B cell (primary cell): ENCODE data around the gene NHEJ1. TPM values are rescaled to one million over a fixed set of nuclear protein-coding genes. Genes with fewer than 3 reads are reported as not detected.

Experiments
- ATAC-seq: fragments of 200-7000 bp; cut with Tn5 transposase; one replicate; pipeline ENCODE4 v1.10.0; 2021; ENCODE audit warnings: low read depth, mild to moderate bottlenecking, moderate number of reproducible peaks, moderate library complexity
- CTCF ChIA-PET: fragments of 350-600 bp; sonication (Branson Sonifier 250); formaldehyde crosslinking; loops from one replicate; lab custom pipeline; 2021; ENCODE audit warnings: antibody characterized with exemption, inconsistent platforms; lab: Charles Lee
- POLR2A ChIA-PET: fragments of 350-600 bp; sonication (Branson Sonifier 250); formaldehyde crosslinking; loops from one replicate; lab custom pipeline; 2021; ENCODE audit warnings: antibody characterized with exemption; lab: Charles Lee
- DNase-seq: peaks from one replicate; pipeline ENCODE4 v3.0.0; 2013
- H2AFZ ChIP-seq: 2 replicates; pipeline ENCODE4 v1.6.1; 2012; ENCODE audit warnings: mild to moderate bottlenecking, low read depth, low read length; ENCODE audit not compliant: insufficient read depth, poor library complexity, severe bottlenecking
- H3K27ac ChIP-seq, 2 donors: 1 replicate in 1 of 2; 2 replicates in 1 of 2; pipeline ENCODE4 v1.5.1; 2012 to 2013; ENCODE audit warnings: low read length in 2 of 2, mild to moderate bottlenecking in 2 of 2, moderate library complexity in 1 of 2
- H3K27me3 ChIP-seq, 4 experiments: fragments of 200-600 bp in 1 of 4; sonication (generic) in 1 of 4; replicated peaks in 1 of 4; 1 replicate in 2 of 4; 2 replicates in 2 of 4; pipeline versions ENCODE4 v1.6.1 to v1.7.0; 2013 to 2016; ENCODE audit warnings: low read length in 3 of 4, mild to moderate bottlenecking in 2 of 4, mixed read lengths in 1 of 4, moderate library complexity in 1 of 4; ENCODE audit not compliant: insufficient read depth in 4 of 4, control insufficient read depth in 3 of 4; ENCODE audit errors: control extremely low read depth in 1 of 4
- H3K36me3 ChIP-seq, 2 experiments: replicated peaks in 1 of 2; 1 replicate in 1 of 2; 2 replicates in 1 of 2; pipeline versions ENCODE4 v1.6.1 to v1.7.1; 2013; ENCODE audit warnings: low read length in 1 of 2; ENCODE audit not compliant: insufficient read depth in 2 of 2, control insufficient read depth in 1 of 2; ENCODE audit errors: control extremely low read depth in 1 of 2, extremely low read depth in 1 of 2
- H3K4me1 ChIP-seq, 2 donors: fragments of 200-600 bp in 1 of 2; sonication (generic) in 1 of 2; 1 replicate in 1 of 2; 2 replicates in 1 of 2; pipeline versions ENCODE4 v1.5.1 to v1.6.1; 2013 to 2017; ENCODE audit warnings: low read length in 2 of 2; ENCODE audit not compliant: control insufficient read depth in 2 of 2, insufficient read depth in 2 of 2
- H3K4me2 ChIP-seq: replicated peaks from 2 replicates; pipeline ENCODE3; 2012; ENCODE audit warnings: mild to moderate bottlenecking, low read depth, low read length; ENCODE audit not compliant: poor library complexity, severe bottlenecking
- H3K4me3 ChIP-seq, 5 experiments: fragments of 200-600 bp in 1 of 5; sonication (generic) in 1 of 5; 1 replicate in 3 of 5; 2 replicates in 2 of 5; pipeline versions ENCODE4 v1.5.1 to v1.7.0; 2011 to 2016; ENCODE audit warnings: low read length in 4 of 5, mild to moderate bottlenecking in 4 of 5, low read depth in 2 of 5, control low read depth in 1 of 5, moderate library complexity in 1 of 5; ENCODE audit not compliant: insufficient read depth in 1 of 5; ENCODE audit errors: control extremely low read depth in 1 of 5, extremely low read depth in 1 of 5
- H3K79me2 ChIP-seq: fragments of 200-600 bp; sonication (generic); one replicate; pipeline ENCODE4 v1.6.0; 2016; ENCODE audit warnings: low read length; ENCODE audit not compliant: control insufficient read depth, insufficient read depth
- H3K9ac ChIP-seq: fragments of 200-600 bp; sonication (generic); 2 replicates; pipeline ENCODE4 v1.6.1; 2017; ENCODE audit warnings: mild to moderate bottlenecking, low read length, moderate library complexity
- H3K9me3 ChIP-seq, 3 donors: one replicate each; pipeline versions ENCODE4 v1.6.1 to v1.7.1; 2013; ENCODE audit warnings: low read length in 2 of 3; ENCODE audit not compliant: control insufficient read depth in 2 of 3, insufficient read depth in 1 of 3; ENCODE audit errors: control extremely low read depth in 1 of 3
- H4K20me1 ChIP-seq: 2 replicates; pipeline ENCODE4 v1.6.0; 2012; ENCODE audit warnings: mild to moderate bottlenecking, low read length; ENCODE audit not compliant: insufficient read depth, control insufficient read depth, poor library complexity, severe bottlenecking
- H3K27ac Mint-ChIP-seq: one replicate; pipeline ENCODE4 v1.8.0; 2021; ENCODE audit warnings: mixed read lengths
- H3K27me3 Mint-ChIP-seq: one replicate; pipeline ENCODE4 v1.8.0; 2021; ENCODE audit warnings: mixed read lengths
- H3K4me1 Mint-ChIP-seq: one replicate; pipeline ENCODE4 v1.8.0; 2021; ENCODE audit warnings: mixed read lengths
- H3K4me3 Mint-ChIP-seq: one replicate; pipeline ENCODE4 v1.8.0; 2021; ENCODE audit warnings: mixed read lengths
- H3K9me3 Mint-ChIP-seq: one replicate; pipeline ENCODE4 v1.8.0; 2022; ENCODE audit warnings: mixed read lengths; ENCODE audit not compliant: insufficient read depth
- CTCF ChIP-seq: fragments of 200-600 bp; IDR thresholded peaks from one replicate; pipeline ENCODE4 v1.8.0; 2022; ENCODE audit warnings: antibody characterized with exemption, mild to moderate bottlenecking
- EZH2 ChIP-seq: IDR thresholded peaks from 2 replicates; pipeline ENCODE4 v1.6.1; 2012; ENCODE audit warnings: borderline replicate concordance, low read depth, mild to moderate bottlenecking, moderate library complexity, low read length; ENCODE audit not compliant: insufficient read depth, poor library complexity, severe bottlenecking
- WGBS: methylation state at CpG from one replicate; pipeline ENCODE4 v1.1.5; 2013; ENCODE audit warnings: missing lambda C conversion rate; ENCODE audit not compliant: insufficient coverage; 5-methylcytosine and 5-hydroxymethylcytosine counted together
- intact Hi-C: fragments of 100-400 bp; cut with micrococcal nuclease; formaldehyde crosslinking; loops from one replicate; pipeline ENCODE4 v1.10.0; 2022
- polyA plus RNA-seq: library from polyadenylated mRNA; depleted of rRNA; stranded (reverse); fragments of >200 nt; gene quantifications from 2 replicates; pipeline ENCODE4 v1.2.3, GENCODE V29; 2012
- total RNA-seq, 2 donors: library from RNA; stranded (reverse); fragments of 120-200 nt in 1 of 2; gene quantifications; 1 replicate in 1 of 2; 2 replicates in 1 of 2; pipeline versions ENCODE4 v1.2.3 to v1.2.4, GENCODE V29; 2013 to 2022

Gene NHEJ1
- total and polyA plus RNA-seq, 2 donors (not counting 1 experiment from before 2014, with no cell fraction given): 14.9 to 25.0 TPM

- TF ChIP-seq CTCF (no peak), EZH2 (no peak)
- Histone ChIP-seq H4K20me1 (peaks cover 23% of the 10 kb centered on the region), H3K9me3 (no peaks in the 10 kb centered on the region), H2AFZ (no peak overlapping the region), H3K36me3 (peaks cover 2 to 17% of the 10 kb centered on the region in 2 experiments), H3K9ac (no peak overlapping the region), H3K79me2 (no peaks in the 10 kb centered on the region), H3K27me3 (no peaks in the 10 kb centered on the region), H3K27ac (no peak overlapping the region), H3K4me2 (no peak overlapping the region), H3K4me3 (no peak overlapping the region), H3K4me1 (no peaks in the 10 kb centered on the region)
- ChIA-PET POLR2A (no interaction called here), CTCF (interaction anchor here (1.0 to 1.5 kb wide), 3 partner anchors 8 to 24 kb away, joined by 3 to 5 read pairs (median 4); no protein-coding TSS in a partner anchor)
- no peaks in the 10 kb centered on the region for H3K4me1 Mint-ChIP-seq
- intact Hi-C loops: no loop called here
- H3K27ac Mint-ChIP-seq: no peak overlapping the region
- no CpG with 5 or more reads among the region's 1 CpG for WGBS
- no peaks in the 10 kb centered on the region for H3K27me3 Mint-ChIP-seq
- no peaks in the 10 kb centered on the region for H3K9me3 Mint-ChIP-seq
- no peak overlapping the region for H3K4me3 Mint-ChIP-seq
- DNase-seq: no peak
- ATAC-seq: no peak
These were observed 65.1 kb downstream of the NHEJ1 start for GRCh38 chr2:219095406-219095935.

- H3K4me2 ChIP-seq: no peak overlapping the region
- no peaks in the 10 kb centered on the region for H3K27me3 Mint-ChIP-seq
- no peaks in the 10 kb centered on the region for H3K4me1 Mint-ChIP-seq
- no peak overlapping the region for H2AFZ ChIP-seq
- ChIA-PET CTCF (no interaction called here), POLR2A (no interaction called here)
- H3K79me2 ChIP-seq: no peaks in the 10 kb centered on the region
- no peaks in the 10 kb centered on the region for H3K27me3 ChIP-seq
- ATAC-seq (no peak), DNase-seq (no peak)
- H3K9ac ChIP-seq: no peak overlapping the region
- no peaks in the 10 kb centered on the region for H3K9me3 ChIP-seq
- H4K20me1 ChIP-seq: peaks cover 23% of the 10 kb centered on the region
- H3K4me3 ChIP-seq: no peak overlapping the region
- peaks cover 2 to 14% of the 10 kb centered on the region in 2 experiments for H3K36me3 ChIP-seq
- TF ChIP-seq CTCF (no peak), EZH2 (no peak)
- WGBS: no CpG with 5 or more reads among the region's 3 CpGs
- no peaks in the 10 kb centered on the region for H3K4me1 ChIP-seq
- H3K27ac ChIP-seq: no peak overlapping the region
- H3K9me3 Mint-ChIP-seq: no peaks in the 10 kb centered on the region
- no peak overlapping the region for H3K4me3 Mint-ChIP-seq
- intact Hi-C loops: no loop called here
- no peak overlapping the region for H3K27ac Mint-ChIP-seq
These were observed 66.4 kb downstream of the NHEJ1 start for GRCh38 chr2:219094171-219094570.
